ENCODE data around the gene NEAT1. TPM values are rescaled to one million over a fixed set of nuclear protein-coding genes. Genes with fewer than 3 reads are reported as not detected.

Gene NEAT1
- total RNA-seq, 1 experiment from 2014 or later, result 74.7 TPM

DNA sequence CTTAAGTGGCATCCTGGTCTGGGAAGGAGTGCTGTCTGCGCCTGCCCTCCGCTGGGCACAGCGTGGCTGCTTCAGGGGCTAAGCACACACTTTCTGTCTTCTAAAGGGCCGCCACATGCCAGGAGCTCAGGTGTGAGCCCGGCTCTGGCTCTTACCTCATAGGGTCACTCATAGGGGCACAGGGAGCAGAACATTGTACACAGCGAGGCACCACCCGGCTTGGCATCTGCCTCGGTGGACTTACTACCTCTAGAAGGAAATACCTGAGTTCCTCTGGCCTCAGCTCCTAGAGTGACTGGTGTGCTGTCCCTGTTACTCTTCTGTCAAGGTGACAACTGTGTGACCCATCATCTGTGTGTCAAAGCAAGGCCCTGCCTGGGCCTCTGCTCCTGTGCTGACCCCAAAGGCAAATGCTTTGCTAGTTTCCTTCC is 13.4 kb downstream of the NEAT1 start:
- Histone ChIP-seq H3K9me2 (replicated peaks; ENCODE audit: insufficient read depth, low read length) (no peaks in the 10 kb centered on the region), H3K27me3 (ENCODE audit: low read length) (no peaks in the 10 kb centered on the region), H2AFZ (ENCODE audit: low read length) (no peak overlapping the region), H3K9me3 (ENCODE audit: low read length) (no peaks in the 10 kb centered on the region), H3K9ac (ENCODE audit: low read length) (no peak overlapping the region), H3K27ac (ENCODE audit: low read length) (0 out of 2 replicates have a peak overlapping the region, but pooled peaks have one; percentile 21), H3K4me3 (ENCODE audit: low read length) (no peak overlapping the region), H3K36me3 (ENCODE audit: insufficient read depth, low read length) (peaks cover 29% of the 10 kb centered on the region), H4K20me1 (ENCODE audit: insufficient read depth, low read depth, low read length) (no peaks in the 10 kb centered on the region), H3K4me1 (ENCODE audit: low read length) (peaks cover 49% of the 10 kb centered on the region), H3K4me2 (ENCODE audit: low read depth, low read length, poor library complexity, severe bottlenecking) (no peak overlapping the region), H3K79me2 (ENCODE audit: low read length) (peaks cover 11% of the 10 kb centered on the region)
- peak; percentile 43 for DNase-seq

DNA sequence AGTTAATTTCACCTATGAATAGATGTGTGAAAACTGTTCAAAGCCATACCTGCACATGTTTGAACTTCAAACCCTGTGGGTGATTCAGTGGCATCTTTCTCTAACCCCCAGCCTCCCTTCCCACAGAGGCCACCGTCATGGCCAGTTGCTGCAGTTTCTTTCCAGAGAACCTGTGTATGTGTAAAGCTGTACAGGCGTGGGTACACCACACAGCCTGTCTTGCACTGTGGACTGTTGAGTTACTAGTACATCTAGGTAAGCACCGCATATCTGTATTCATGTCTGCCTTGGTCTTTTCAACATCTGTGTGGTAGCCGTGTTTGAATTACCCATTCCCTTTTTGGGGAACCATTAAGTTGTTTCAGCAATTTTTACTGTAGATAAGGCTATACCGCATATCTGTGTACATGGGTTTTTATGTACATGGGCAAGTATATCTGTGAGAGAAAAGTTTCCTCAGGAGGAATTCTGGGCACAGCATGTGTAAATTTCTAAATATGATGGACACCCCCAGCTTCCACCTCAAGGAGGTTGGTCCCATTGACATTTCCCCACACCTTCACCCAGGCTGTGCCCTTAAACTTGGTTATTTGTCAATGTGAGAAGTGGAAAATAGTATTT is 13.9 kb downstream of the NEAT1 start:
- H3K9me3 ChIP-seq (ENCODE audit: low read length), result no peaks in the 10 kb centered on the region
- no peaks in the 10 kb centered on the region for H4K20me1 ChIP-seq (ENCODE audit: insufficient read depth, low read depth, low read length)
- H3K9me2 ChIP-seq (replicated peaks; ENCODE audit: insufficient read depth, low read length), result no peaks in the 10 kb centered on the region
- no peaks in the 10 kb centered on the region for H3K27me3 ChIP-seq (ENCODE audit: low read length)
- peaks cover 10% of the 10 kb centered on the region for H3K79me2 ChIP-seq (ENCODE audit: low read length)
- H3K4me3 ChIP-seq (ENCODE audit: low read length), result no peak overlapping the region
- peaks cover 49% of the 10 kb centered on the region for H3K4me1 ChIP-seq (ENCODE audit: low read length)
- H3K36me3 ChIP-seq (ENCODE audit: insufficient read depth, low read length), result peaks cover 29% of the 10 kb centered on the region
- H3K27ac ChIP-seq (ENCODE audit: low read length), result 0 out of 2 replicates have a peak overlapping the region, but pooled peaks have one; percentile 21
- H3K4me2 ChIP-seq (ENCODE audit: low read depth, low read length, poor library complexity, severe bottlenecking), result no peak overlapping the region
- no peak overlapping the region for H3K9ac ChIP-seq (ENCODE audit: low read length)
- H2AFZ ChIP-seq (ENCODE audit: low read length), result no peak overlapping the region
- peak; percentile 40 for DNase-seq

GRCh38 chr11:65437436-65438227 is 15.0 kb downstream of the NEAT1 start:
- H3K36me3 ChIP-seq (ENCODE audit: insufficient read depth, low read length), result peaks cover 29% of the 10 kb centered on the region
- no peak overlapping the region for H2AFZ ChIP-seq (ENCODE audit: low read length)
- DNase-seq, result peak; percentile 40
- no peaks in the 10 kb centered on the region for H4K20me1 ChIP-seq (ENCODE audit: insufficient read depth, low read depth, low read length)
- H3K9me3 ChIP-seq (ENCODE audit: low read length), result no peaks in the 10 kb centered on the region
- no peaks in the 10 kb centered on the region for H3K27me3 ChIP-seq (ENCODE audit: low read length)
- no peaks in the 10 kb centered on the region for H3K9me2 ChIP-seq (replicated peaks; ENCODE audit: insufficient read depth, low read length)
- H3K4me2 ChIP-seq (ENCODE audit: low read depth, low read length, poor library complexity, severe bottlenecking), result no peak overlapping the region
- H3K27ac ChIP-seq (ENCODE audit: low read length), result no peak overlapping the region
- peaks cover 49% of the 10 kb centered on the region for H3K4me1 ChIP-seq (ENCODE audit: low read length)
- H3K4me3 ChIP-seq (ENCODE audit: low read length), result no peak overlapping the region
- peaks cover 6% of the 10 kb centered on the region for H3K79me2 ChIP-seq (ENCODE audit: low read length)
- H3K9ac ChIP-seq (ENCODE audit: low read length), result no peak overlapping the region

- Histone ChIP-seq H3K36me3 (ENCODE audit: insufficient read depth, low read length) (peaks cover 29% of the 10 kb centered on the region), H3K9me2 (replicated peaks; ENCODE audit: insufficient read depth, low read length) (no peaks in the 10 kb centered on the region), H3K4me2 (ENCODE audit: low read depth, low read length, poor library complexity, severe bottlenecking) (peak overlapping the region; percentile 55), H3K9ac (ENCODE audit: low read length) (no peak overlapping the region), H2AFZ (ENCODE audit: low read length) (no peak overlapping the region), H3K27me3 (ENCODE audit: low read length) (no peaks in the 10 kb centered on the region), H3K27ac (ENCODE audit: low read length) (peak overlapping the region; percentile 90), H3K4me1 (ENCODE audit: low read length) (peaks cover 55% of the 10 kb centered on the region), H4K20me1 (ENCODE audit: insufficient read depth, low read depth, low read length) (no peaks in the 10 kb centered on the region), H3K4me3 (ENCODE audit: low read length) (no peak overlapping the region), H3K79me2 (ENCODE audit: low read length) (peaks cover 6% of the 10 kb centered on the region), H3K9me3 (ENCODE audit: low read length) (no peaks in the 10 kb centered on the region)
- DNase-seq, result peak; percentile 54
Measured at GRCh38 chr11:65438257-65439151, 15.9 kb downstream of the NEAT1 start.

GRCh38 chr11:65439331-65440181 is 17.0 kb downstream of the NEAT1 start:
- H3K27ac ChIP-seq (ENCODE audit: low read length), result peak overlapping the region; percentile 90
- H4K20me1 ChIP-seq (ENCODE audit: insufficient read depth, low read depth, low read length), result no peaks in the 10 kb centered on the region

DNA sequence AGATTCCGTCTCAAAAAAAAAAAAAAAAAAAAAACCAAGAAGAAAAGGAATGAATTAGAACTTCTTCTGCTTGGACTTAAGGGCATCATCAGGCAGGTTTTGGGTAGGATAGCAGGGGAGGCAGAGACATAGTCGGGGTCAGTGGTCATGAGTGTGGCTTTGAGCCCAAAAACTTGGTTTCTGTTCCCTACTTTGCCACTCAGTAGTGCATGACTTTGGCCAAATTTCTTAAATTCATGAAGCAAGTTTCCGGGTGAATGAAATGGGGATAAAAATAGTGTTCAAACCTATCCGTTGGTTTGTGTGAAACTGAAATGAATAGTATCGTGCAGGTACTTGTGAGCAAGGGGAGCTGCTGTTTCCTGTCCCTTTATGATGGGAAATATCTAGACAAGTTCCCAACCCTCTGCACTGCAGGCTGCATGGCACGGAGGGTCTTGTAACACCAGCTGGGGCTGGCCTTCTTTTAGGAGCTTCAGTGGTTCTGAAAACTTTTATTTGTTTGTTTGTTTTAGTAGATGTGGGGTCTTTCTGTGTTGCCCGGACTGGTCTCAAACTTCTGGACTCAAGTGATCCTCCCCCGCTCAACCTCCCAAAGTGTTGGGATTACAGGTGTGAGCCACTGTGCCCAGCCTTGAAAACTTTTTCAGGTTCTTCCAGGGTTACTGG is 18.4 kb downstream of the NEAT1 start:
- Histone ChIP-seq H3K79me2 (ENCODE audit: low read length) (peaks cover 6% of the 10 kb centered on the region), H3K9ac (ENCODE audit: low read length) (peak overlapping the region; percentile 53), H3K4me2 (ENCODE audit: low read depth, low read length, poor library complexity, severe bottlenecking) (peak overlapping the region; percentile 55), H3K9me2 (replicated peaks; ENCODE audit: insufficient read depth, low read length) (no peaks in the 10 kb centered on the region), H3K36me3 (ENCODE audit: insufficient read depth, low read length) (peaks cover 19% of the 10 kb centered on the region), H3K27ac (ENCODE audit: low read length) (peak overlapping the region; percentile 90), H3K27me3 (ENCODE audit: low read length) (no peaks in the 10 kb centered on the region), H3K4me3 (ENCODE audit: low read length) (peak overlapping the region; percentile 36), H3K4me1 (ENCODE audit: low read length) (peaks cover 79% of the 10 kb centered on the region), H3K9me3 (ENCODE audit: low read length) (no peaks in the 10 kb centered on the region), H4K20me1 (ENCODE audit: insufficient read depth, low read depth, low read length) (no peaks in the 10 kb centered on the region), H2AFZ (ENCODE audit: low read length) (no peak overlapping the region)
- DNase-seq, result peak; percentile 84

More at GRCh38 chr11:65439331-65440181, 17.0 kb downstream of the NEAT1 start:
- Histone ChIP-seq H3K4me2 (ENCODE audit: low read depth, low read length, poor library complexity, severe bottlenecking) (peak overlapping the region; percentile 55), H3K36me3 (ENCODE audit: insufficient read depth, low read length) (peaks cover 21% of the 10 kb centered on the region), H3K9ac (ENCODE audit: low read length) (peak overlapping the region; percentile 53; the same call in 1 of the 2 replicates), H3K9me3 (ENCODE audit: low read length) (no peaks in the 10 kb centered on the region), H3K27me3 (ENCODE audit: low read length) (no peaks in the 10 kb centered on the region), H3K4me3 (ENCODE audit: low read length) (0 out of 2 replicates have a peak overlapping the region, but pooled peaks have one; percentile 36), H3K4me1 (ENCODE audit: low read length) (peaks cover 65% of the 10 kb centered on the region), H2AFZ (ENCODE audit: low read length) (no peak overlapping the region), H3K79me2 (ENCODE audit: low read length) (peaks cover 6% of the 10 kb centered on the region), H3K9me2 (replicated peaks; ENCODE audit: insufficient read depth, low read length) (no peaks in the 10 kb centered on the region)
- peak; percentile 64 for DNase-seq

DNA sequence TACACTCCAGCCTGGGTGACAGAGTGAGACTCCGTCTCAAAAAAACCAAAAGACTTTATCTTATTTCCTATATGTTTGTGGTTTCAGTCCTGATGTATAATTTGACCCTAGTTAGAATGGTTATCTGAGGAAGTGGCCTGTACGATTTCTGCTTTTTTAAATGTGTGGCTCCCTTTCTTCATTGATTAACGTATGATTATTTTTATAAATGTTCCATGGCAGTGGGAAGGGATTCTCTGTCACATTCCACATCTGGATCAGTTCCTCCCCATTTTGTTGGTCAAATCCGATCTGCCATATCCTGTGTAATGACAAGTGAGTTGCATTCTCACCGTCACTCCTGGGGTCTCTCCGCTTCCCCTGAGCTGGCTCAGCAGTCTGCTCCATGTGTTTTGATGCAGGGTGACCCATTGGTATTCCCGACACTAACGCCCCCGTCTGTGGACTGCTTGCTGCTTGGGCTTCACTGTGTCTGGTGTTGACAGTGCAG is 20.3 kb downstream of the NEAT1 start:
- no peak overlapping the region for H3K4me3 ChIP-seq (ENCODE audit: low read length)
- peak; percentile 44 for DNase-seq
- no peaks in the 10 kb centered on the region for H3K27me3 ChIP-seq (ENCODE audit: low read length)
- H2AFZ ChIP-seq (ENCODE audit: low read length), result no peak overlapping the region
- H4K20me1 ChIP-seq (ENCODE audit: insufficient read depth, low read depth, low read length), result no peaks in the 10 kb centered on the region
- H3K9ac ChIP-seq (ENCODE audit: low read length), result peak overlapping the region; percentile 37; the same call in 1 of the 2 replicates
- H3K27ac ChIP-seq (ENCODE audit: low read length), result peak overlapping the region; percentile 90
- peaks cover 90% of the 10 kb centered on the region for H3K4me1 ChIP-seq (ENCODE audit: low read length)
- H3K36me3 ChIP-seq (ENCODE audit: insufficient read depth, low read length), result peaks cover 2% of the 10 kb centered on the region
- peak overlapping the region; percentile 33 for H3K4me2 ChIP-seq (ENCODE audit: low read depth, low read length, poor library complexity, severe bottlenecking)
- no peaks in the 10 kb centered on the region for H3K9me3 ChIP-seq (ENCODE audit: low read length)
- H3K9me2 ChIP-seq (replicated peaks; ENCODE audit: insufficient read depth, low read length), result no peaks in the 10 kb centered on the region
- peaks cover 3% of the 10 kb centered on the region; the same call in 1 of the 2 replicates for H3K79me2 ChIP-seq (ENCODE audit: low read length)
